Liver (tissue), 9 donors: Measurements from ENCODE around the gene DLST. TPM values are rescaled to one million over a fixed set of nuclear protein-coding genes. Genes with fewer than 3 reads are reported as not detected.

ENCODE experiments used
- DNase-seq: peaks from one replicate; pipeline ENCODE4 v3.0.0-alpha.2; 2017; ENCODE audit warnings: low spot score
- H3K27ac ChIP-seq, 2 donors: one replicate each; pipeline ENCODE4 v1.7.0; 2013; ENCODE audit warnings: inconsistent platforms in 2 of 2, low read length in 2 of 2, control low read depth in 1 of 2, low read depth in 1 of 2, mild to moderate bottlenecking in 1 of 2
- H3K27me3 ChIP-seq, 4 donors: one replicate each; pipeline versions ENCODE4 v1.6.1 to v1.7.0; 2013; ENCODE audit warnings: low read length in 3 of 4, inconsistent platforms in 1 of 4, mild to moderate bottlenecking in 1 of 4, moderate library complexity in 1 of 4; ENCODE audit not compliant: control insufficient read depth in 4 of 4, insufficient read depth in 4 of 4
- H3K36me3 ChIP-seq, 4 donors: one replicate each; pipeline versions ENCODE4 v1.6.1 to v1.7.0; 2013; ENCODE audit warnings: low read length in 3 of 4, mild to moderate bottlenecking in 3 of 4, low read depth in 1 of 4, moderate library complexity in 1 of 4; ENCODE audit not compliant: control insufficient read depth in 4 of 4, insufficient read depth in 3 of 4
- H3K4me1 ChIP-seq, 4 donors: one replicate each; pipeline versions ENCODE4 v1.6.1 to v1.7.0; 2013; ENCODE audit warnings: low read length in 3 of 4, mild to moderate bottlenecking in 3 of 4, moderate library complexity in 1 of 4; ENCODE audit not compliant: control insufficient read depth in 4 of 4, insufficient read depth in 4 of 4
- H3K4me3 ChIP-seq, 3 donors: one replicate each; pipeline versions ENCODE4 v1.6.1 to v1.7.0; 2013; ENCODE audit warnings: low read length in 3 of 3, control low read depth in 1 of 3, low read depth in 1 of 3, mild to moderate bottlenecking in 1 of 3
- H3K9ac ChIP-seq, 2 donors: one replicate each; pipeline ENCODE4 v1.7.0; 2013; ENCODE audit warnings: low read length in 2 of 2, mild to moderate bottlenecking in 2 of 2, moderate library complexity in 2 of 2, control low read depth in 1 of 2, low read depth in 1 of 2
- H3K9me3 ChIP-seq, 4 donors: one replicate each; pipeline versions ENCODE4 v1.6.1 to v1.7.0; 2013; ENCODE audit warnings: low read length in 3 of 4; ENCODE audit not compliant: control insufficient read depth in 4 of 4
- ATF3 ChIP-seq: IDR thresholded peaks from 2 replicates; pipeline ENCODE4 v1.6.1; 2016; ENCODE audit warnings: antibody characterized with exemption
- EGR1 ChIP-seq, 2 donors: IDR thresholded peaks; 2 replicates each; pipeline ENCODE4 v1.6.1; 2016 to 2018; ENCODE audit warnings: antibody characterized with exemption in 2 of 2, low read depth in 2 of 2
- FOXA1 ChIP-seq: IDR thresholded peaks from 2 replicates; pipeline ENCODE4 v1.6.1; 2016; ENCODE audit warnings: antibody characterized with exemption
- HNF4A ChIP-seq, 2 donors: conservative IDR thresholded peaks; 2 replicates each; pipeline ENCODE4 v1.6.1; 2016; ENCODE audit warnings: antibody characterized with exemption in 2 of 2, mild to moderate bottlenecking in 2 of 2
- HNF4G ChIP-seq: IDR thresholded peaks from 2 replicates; pipeline ENCODE4 v1.6.1; 2016; ENCODE audit warnings: antibody characterized with exemption
- JUND ChIP-seq, 2 donors: IDR thresholded peaks; 2 replicates each; pipeline ENCODE4 v1.6.1; 2016; ENCODE audit warnings: antibody characterized with exemption in 2 of 2
- MAX ChIP-seq: IDR thresholded peaks from 2 replicates; pipeline ENCODE4 v1.6.1; 2016; ENCODE audit warnings: antibody characterized with exemption
- NR2F2 ChIP-seq: IDR thresholded peaks from 2 replicates; pipeline ENCODE4 v1.6.1; 2016; ENCODE audit warnings: antibody characterized with exemption
- RAD21 ChIP-seq, 2 donors: IDR thresholded peaks; 2 replicates each; pipeline ENCODE4 v1.6.1; 2016; ENCODE audit warnings: antibody characterized with exemption in 2 of 2, mild to moderate bottlenecking in 2 of 2
- REST ChIP-seq: IDR thresholded peaks from 2 replicates; pipeline ENCODE4 v1.6.1; 2016; ENCODE audit warnings: antibody characterized with exemption, mild to moderate bottlenecking
- SP1 ChIP-seq: IDR thresholded peaks from 2 replicates; pipeline ENCODE4 v1.6.1; 2018; ENCODE audit warnings: antibody characterized with exemption, mild to moderate bottlenecking
- TAF1 ChIP-seq: conservative IDR thresholded peaks from 2 replicates; pipeline ENCODE4 v1.6.1; 2016; ENCODE audit warnings: antibody characterized with exemption, mild to moderate bottlenecking
- YY1 ChIP-seq: IDR thresholded peaks from 2 replicates; pipeline ENCODE4 v1.6.1; 2016; ENCODE audit warnings: antibody characterized with exemption, mild to moderate bottlenecking
- WGBS: extraction: QIAGEN DNeasy Blood & Tissue Kit; methylation state at CpG from one replicate; pipeline ENCODE4 v1.1.7; 2013; 5-methylcytosine and 5-hydroxymethylcytosine counted together
- polyA plus RNA-seq, 2 donors: library from polyadenylated mRNA; stranded (reverse) in 1 of 2; unstranded in 1 of 2; fragments of 200-250 nt in 1 of 2; fragments of >200 nt in 1 of 2; fragmentation: Nextera tagmentation in 1 of 2; extraction: Ambion mirVana in 1 of 2; gene quantifications; one replicate each; pipeline versions ENCODE4 v1.2.1 to v1.2.3, GENCODE V29; 2013 to 2015
- total RNA-seq, 2 donors: library from RNA; depleted of rRNA; stranded (reverse); fragments of >200 nt; gene quantifications; one replicate each; pipeline ENCODE4 v1.2.3, GENCODE V29; 2014
- TF ChIP-seq, protein P1 (sequence below): fragments of 150-350 bp; IDR thresholded peaks from 2 replicates; pipeline ENCODE4 v1.5.1; 2017; ENCODE audit warnings: improper control_type of control experiment, low read depth, low read length; ENCODE audit not compliant: missing input control
- donor health status: healthy.
- donor health status: healthy.
- donor health status: healthy.
- donor health status: healthy.
- donor health status: healthy.

The DLST gene
- total and polyA plus RNA-seq, 4 donors, result 10.7 to 69.3 (median 49.5) TPM

DNA sequence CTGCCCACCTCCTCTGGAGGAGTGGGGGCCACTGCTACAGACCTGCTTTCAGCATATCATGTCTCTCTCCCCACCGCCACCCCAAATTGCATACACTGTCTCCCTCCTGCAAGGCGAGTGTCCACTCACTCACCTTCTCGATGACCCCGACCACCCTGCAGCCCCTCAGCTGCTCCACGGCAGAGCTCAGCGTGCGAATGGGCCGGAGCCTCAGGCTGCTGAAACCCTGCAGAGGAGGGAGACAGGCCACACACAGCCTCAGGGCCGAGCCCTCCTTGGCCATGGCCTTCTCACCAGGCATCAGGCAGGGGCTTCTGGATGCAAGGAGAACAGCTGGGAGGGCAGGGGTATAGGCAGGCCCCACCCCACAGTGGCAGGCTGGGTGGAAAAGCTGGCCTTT is 36.7 kb downstream of the DLST start:
- Histone ChIP-seq H3K4me1 (peaks cover 0 to 14% (median 4%) of the 10 kb centered on the region in 4 donors), H3K27me3 (no peaks in the 10 kb centered on the region), H3K9me3 (no peaks in the 10 kb centered on the region), H3K27ac (no peak overlapping the region), H3K4me3 (no peak overlapping the region), H3K9ac (no peak overlapping the region), H3K36me3 (no peaks in the 10 kb centered on the region)
- TF ChIP-seq HNF4A (conservative IDR thresholded peaks at IDR 0.05) (no peak), HNF4G (no peak), FOXA1 (no peak), ATF3 (no peak), RAD21 (IDR thresholded peaks at IDR 0.05) (no peak), SP1 (no peak), REST (no peak), YY1 (no peak), JUND (IDR thresholded peaks at IDR 0.05) (no peak), EGR1 (IDR thresholded peaks at IDR 0.05; ENCODE audit: low read depth in 2 of 2) (no peak), TAF1 (no peak)
- DNase-seq, result no peak
- WGBS, result 95% methylated on average over 9 of the region's 9 CpGs

GRCh38 chr14:74919421-74920165 is 37.9 kb downstream of the DLST start:
- Histone ChIP-seq H3K4me3 (no peak overlapping the region), H3K4me1 (peaks cover 0 to 13% (median 3%) of the 10 kb centered on the region in 4 donors), H3K9ac (no peak overlapping the region), H3K36me3 (no peaks in the 10 kb centered on the region), H3K9me3 (no peaks in the 10 kb centered on the region), H3K27ac (no peak overlapping the region), H3K27me3 (peaks cover 0 to 2% (median 0%) of the 10 kb centered on the region in 4 donors)
- no peak for TF ChIP-seq NR2F2
- TF ChIP-seq REST, result no peak
- no peak for TF ChIP-seq SP1
- no peak for TF ChIP-seq TAF1
- TF ChIP-seq MAX, result no peak
- TF ChIP-seq JUND (IDR thresholded peaks at IDR 0.05), result no peak
- TF ChIP-seq RAD21 (IDR thresholded peaks at IDR 0.05), result no peak
- TF ChIP-seq HNF4A (conservative IDR thresholded peaks at IDR 0.05), result no peak
- no peak for TF ChIP-seq ATF3
- TF ChIP-seq, protein P1, sequence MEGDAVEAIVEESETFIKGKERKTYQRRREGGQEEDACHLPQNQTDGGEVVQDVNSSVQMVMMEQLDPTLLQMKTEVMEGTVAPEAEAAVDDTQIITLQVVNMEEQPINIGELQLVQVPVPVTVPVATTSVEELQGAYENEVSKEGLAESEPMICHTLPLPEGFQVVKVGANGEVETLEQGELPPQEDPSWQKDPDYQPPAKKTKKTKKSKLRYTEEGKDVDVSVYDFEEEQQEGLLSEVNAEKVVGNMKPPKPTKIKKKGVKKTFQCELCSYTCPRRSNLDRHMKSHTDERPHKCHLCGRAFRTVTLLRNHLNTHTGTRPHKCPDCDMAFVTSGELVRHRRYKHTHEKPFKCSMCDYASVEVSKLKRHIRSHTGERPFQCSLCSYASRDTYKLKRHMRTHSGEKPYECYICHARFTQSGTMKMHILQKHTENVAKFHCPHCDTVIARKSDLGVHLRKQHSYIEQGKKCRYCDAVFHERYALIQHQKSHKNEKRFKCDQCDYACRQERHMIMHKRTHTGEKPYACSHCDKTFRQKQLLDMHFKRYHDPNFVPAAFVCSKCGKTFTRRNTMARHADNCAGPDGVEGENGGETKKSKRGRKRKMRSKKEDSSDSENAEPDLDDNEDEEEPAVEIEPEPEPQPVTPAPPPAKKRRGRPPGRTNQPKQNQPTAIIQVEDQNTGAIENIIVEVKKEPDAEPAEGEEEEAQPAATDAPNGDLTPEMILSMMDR, result no peak
- TF ChIP-seq HNF4G, result no peak
- no peak for TF ChIP-seq FOXA1
- TF ChIP-seq EGR1 (IDR thresholded peaks at IDR 0.05; ENCODE audit: low read depth in 2 of 2), result no peak
- 91% methylated on average over 22 of the region's 22 CpGs for WGBS
- DNase-seq, result no peak
